ENCODE data around the gene BBOX1.

DNA sequence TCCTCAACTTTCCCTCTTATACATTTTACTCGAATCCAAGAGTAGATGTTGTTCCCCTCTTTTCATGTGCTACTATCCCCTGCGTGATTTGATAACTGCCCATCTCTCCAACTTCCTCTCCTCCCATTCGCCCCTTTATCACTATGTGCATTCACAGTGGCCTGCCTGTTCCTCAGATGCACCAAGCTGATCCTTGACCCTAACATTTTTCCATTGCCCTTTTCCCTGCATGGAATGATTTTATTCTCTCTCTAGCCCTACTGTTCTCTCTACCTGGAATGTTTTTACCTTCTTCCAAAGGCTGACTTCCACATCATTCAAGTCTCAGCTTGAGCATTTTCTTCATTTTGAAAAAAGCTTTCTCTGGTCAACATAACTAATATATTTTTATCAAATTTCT, 15.8 kb upstream of the BBOX1 start:
- no peak for TF ChIP-seq POLR2A (IDR thresholded peaks at IDR 0.05; ENCODE audit: low read depth, low read length)
- TF ChIP-seq, protein P1, sequence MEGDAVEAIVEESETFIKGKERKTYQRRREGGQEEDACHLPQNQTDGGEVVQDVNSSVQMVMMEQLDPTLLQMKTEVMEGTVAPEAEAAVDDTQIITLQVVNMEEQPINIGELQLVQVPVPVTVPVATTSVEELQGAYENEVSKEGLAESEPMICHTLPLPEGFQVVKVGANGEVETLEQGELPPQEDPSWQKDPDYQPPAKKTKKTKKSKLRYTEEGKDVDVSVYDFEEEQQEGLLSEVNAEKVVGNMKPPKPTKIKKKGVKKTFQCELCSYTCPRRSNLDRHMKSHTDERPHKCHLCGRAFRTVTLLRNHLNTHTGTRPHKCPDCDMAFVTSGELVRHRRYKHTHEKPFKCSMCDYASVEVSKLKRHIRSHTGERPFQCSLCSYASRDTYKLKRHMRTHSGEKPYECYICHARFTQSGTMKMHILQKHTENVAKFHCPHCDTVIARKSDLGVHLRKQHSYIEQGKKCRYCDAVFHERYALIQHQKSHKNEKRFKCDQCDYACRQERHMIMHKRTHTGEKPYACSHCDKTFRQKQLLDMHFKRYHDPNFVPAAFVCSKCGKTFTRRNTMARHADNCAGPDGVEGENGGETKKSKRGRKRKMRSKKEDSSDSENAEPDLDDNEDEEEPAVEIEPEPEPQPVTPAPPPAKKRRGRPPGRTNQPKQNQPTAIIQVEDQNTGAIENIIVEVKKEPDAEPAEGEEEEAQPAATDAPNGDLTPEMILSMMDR (conservative IDR thresholded peaks at IDR 0.05; ENCODE audit: low read depth, low read length): no peak
- TF ChIP-seq, protein P2, sequence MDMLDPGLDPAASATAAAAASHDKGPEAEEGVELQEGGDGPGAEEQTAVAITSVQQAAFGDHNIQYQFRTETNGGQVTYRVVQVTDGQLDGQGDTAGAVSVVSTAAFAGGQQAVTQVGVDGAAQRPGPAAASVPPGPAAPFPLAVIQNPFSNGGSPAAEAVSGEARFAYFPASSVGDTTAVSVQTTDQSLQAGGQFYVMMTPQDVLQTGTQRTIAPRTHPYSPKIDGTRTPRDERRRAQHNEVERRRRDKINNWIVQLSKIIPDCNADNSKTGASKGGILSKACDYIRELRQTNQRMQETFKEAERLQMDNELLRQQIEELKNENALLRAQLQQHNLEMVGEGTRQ (IDR thresholded peaks at IDR 0.05; ENCODE audit: low read depth, low read length): no peak
- TF ChIP-seq RCOR1 (IDR thresholded peaks at IDR 0.05; ENCODE audit: insufficient replicate concordance, low read length): no peak
- no peak for TF ChIP-seq CEBPB (IDR thresholded peaks at IDR 0.05; ENCODE audit: low read depth, low read length)
- no peak for TF ChIP-seq BHLHE40 (IDR thresholded peaks at IDR 0.05; ENCODE audit: low read depth, low read length)
- TF ChIP-seq, protein P3, sequence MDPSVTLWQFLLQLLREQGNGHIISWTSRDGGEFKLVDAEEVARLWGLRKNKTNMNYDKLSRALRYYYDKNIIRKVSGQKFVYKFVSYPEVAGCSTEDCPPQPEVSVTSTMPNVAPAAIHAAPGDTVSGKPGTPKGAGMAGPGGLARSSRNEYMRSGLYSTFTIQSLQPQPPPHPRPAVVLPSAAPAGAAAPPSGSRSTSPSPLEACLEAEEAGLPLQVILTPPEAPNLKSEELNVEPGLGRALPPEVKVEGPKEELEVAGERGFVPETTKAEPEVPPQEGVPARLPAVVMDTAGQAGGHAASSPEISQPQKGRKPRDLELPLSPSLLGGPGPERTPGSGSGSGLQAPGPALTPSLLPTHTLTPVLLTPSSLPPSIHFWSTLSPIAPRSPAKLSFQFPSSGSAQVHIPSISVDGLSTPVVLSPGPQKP (IDR thresholded peaks at IDR 0.05; ENCODE audit: borderline replicate concordance, low read depth, low read length): no peak
- no peak for TF ChIP-seq SMC3 (IDR thresholded peaks at IDR 0.05; ENCODE audit: low read depth, low read length)
- TF ChIP-seq MAFK (IDR thresholded peaks at IDR 0.05; ENCODE audit: low read depth, low read length): no peak
- no peak for TF ChIP-seq FOS (IDR thresholded peaks at IDR 0.05; ENCODE audit: low read depth, low read length)

Measured in IMR-90 (cell line).